GM12864 (cell line): ENCODE data around the gene KLK1.
A peak's percentile ranks its signal among the peaks of the same experiment; 100 is the strongest.
"Not testable (repeated sequence)": the region's sequence is repeated elsewhere in the genome, so short reads cannot be mapped to it uniquely, and the experiment has no call there.

Experiments
- DNase-seq: peaks from one replicate; pipeline ENCODE4 v3.0.0-alpha.2; 2011; ENCODE audit warnings: low read depth
- H3K4me3 ChIP-seq: 2 replicates; pipeline ENCODE4 v1.5.1; 2011; ENCODE audit warnings: mild to moderate bottlenecking, low read depth, low read length, control low read depth
- TF ChIP-seq, protein P1 (sequence below): IDR thresholded peaks from 2 replicates; pipeline ENCODE4 v1.5.1; 2011; ENCODE audit warnings: low read depth, mild to moderate bottlenecking, moderate library complexity, low read length, control low read depth, inconsistent platforms; ENCODE audit errors: missing control alignments

KLK1 gene

DNA sequence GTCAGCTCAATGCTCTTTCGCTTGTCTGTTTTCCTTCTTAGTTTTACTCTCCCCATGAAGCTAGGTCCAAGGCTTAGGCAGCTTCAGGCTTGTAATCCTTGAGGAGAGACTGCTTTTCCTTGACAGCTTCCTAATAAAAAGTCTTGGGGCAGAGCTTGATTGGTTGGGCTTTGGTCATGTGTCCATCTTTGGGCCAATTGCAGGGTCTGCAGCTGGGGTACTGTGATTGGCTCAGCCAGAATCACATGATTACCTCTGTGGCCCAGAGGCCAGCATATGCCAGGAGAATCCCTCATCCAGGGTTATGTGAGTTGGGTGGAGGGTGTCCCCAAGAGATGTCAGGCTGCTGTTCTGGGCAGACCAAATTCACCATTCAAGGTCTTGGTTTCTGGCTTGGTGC is 8.1 kb downstream of the KLK1 start:
- TF ChIP-seq, protein P1, sequence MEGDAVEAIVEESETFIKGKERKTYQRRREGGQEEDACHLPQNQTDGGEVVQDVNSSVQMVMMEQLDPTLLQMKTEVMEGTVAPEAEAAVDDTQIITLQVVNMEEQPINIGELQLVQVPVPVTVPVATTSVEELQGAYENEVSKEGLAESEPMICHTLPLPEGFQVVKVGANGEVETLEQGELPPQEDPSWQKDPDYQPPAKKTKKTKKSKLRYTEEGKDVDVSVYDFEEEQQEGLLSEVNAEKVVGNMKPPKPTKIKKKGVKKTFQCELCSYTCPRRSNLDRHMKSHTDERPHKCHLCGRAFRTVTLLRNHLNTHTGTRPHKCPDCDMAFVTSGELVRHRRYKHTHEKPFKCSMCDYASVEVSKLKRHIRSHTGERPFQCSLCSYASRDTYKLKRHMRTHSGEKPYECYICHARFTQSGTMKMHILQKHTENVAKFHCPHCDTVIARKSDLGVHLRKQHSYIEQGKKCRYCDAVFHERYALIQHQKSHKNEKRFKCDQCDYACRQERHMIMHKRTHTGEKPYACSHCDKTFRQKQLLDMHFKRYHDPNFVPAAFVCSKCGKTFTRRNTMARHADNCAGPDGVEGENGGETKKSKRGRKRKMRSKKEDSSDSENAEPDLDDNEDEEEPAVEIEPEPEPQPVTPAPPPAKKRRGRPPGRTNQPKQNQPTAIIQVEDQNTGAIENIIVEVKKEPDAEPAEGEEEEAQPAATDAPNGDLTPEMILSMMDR: no peak
- no peak for DNase-seq
- no peak overlapping the region for H3K4me3 ChIP-seq

DNA sequence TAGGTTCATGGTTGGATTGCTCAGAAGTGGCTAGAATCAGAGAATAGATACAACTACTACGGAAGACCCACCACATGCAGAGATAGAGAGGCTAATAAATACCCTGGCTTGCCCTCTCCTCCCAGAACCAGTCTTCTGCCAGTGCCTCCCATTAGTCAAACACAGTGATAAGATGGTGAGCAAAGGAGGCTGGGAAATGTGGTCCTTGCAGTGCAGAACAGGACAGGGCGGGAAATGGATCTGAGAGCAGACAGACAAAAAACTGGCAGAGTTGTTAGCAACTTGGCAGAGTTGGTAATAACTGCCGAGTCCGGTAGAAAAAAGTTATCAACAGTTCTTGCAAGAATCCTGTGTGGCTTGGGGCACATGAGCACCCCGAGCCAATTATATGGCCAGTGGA is 8.7 kb downstream of the KLK1 start:
- no peak overlapping the region for H3K4me3 ChIP-seq
- TF ChIP-seq, protein P1: no peak
- DNase-seq: no peak

DNA sequence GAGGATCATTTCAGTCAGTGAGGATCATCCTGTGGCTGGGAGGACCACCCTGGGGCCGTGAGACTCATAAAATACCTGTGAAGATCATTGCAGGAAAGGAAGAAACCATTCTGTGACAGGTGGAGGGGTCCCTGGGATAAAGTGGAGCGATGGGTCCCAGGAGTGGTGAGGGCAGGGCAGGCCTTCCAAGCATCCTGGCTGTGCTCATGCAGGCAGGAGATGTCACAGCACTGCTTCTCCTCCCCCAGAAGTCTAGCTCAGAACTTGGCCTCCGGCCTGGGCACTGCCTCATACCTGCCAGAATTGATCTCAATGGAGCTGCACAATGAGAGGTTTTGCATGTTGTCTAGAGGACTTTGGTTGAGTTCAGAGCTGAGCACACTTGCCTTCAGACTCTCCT is 11.1 kb downstream of the KLK1 start:
- TF ChIP-seq, protein P1: no peak
- no peak for DNase-seq
- no peak overlapping the region for H3K4me3 ChIP-seq

DNA sequence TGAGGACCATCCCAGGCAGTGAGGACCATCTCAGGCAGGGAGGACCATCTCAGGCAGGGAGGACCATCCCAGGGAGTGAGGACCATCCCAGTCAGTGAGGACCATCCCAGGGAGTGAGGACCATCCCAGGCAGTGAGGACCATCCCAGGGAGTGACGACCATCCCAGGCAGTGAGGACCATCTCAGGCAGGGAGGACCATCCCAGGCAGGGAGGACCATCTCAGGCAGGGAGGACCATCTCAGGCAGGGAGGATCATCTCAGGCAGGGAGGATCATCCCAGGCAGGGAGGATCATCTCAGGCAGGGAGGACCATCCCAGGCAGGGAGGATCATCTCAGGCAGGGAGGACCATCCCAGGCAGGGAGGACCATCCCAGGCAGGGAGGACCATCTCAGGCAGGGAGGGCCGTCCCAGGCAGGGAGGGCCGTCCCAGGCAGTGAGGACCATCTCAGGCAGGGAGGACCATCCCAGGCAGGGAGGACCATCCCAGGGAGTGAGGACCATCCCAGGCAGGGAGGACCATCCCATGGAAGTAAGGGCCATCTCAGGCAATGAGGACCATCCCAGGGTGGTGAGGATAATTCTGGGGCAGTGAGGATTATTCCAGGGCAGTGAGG is 11.9 kb downstream of the KLK1 start:
- not testable (repeated sequence) for H3K4me3 ChIP-seq, DNase-seq

DNA sequence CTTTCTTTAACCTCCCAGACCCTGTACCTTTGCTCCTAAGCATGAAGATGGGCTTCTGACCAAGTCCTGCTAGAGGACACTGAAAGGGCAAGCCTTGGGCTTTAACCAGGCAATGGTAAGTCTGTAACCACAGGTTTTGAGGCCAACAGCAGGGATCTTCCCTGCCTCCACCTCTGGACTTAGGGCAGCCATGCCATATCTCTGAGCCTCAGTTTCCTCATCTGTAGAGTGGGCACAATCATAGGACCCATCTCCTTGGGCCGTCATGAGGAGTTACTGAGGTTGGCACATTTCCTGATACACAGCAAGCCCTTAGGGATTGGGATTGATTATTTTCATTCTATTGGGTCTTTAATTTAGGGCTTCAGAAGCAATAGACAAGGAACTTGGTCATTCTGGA is 14.7 kb downstream of the KLK1 start:
- TF ChIP-seq, protein P1: no peak
- H3K4me3 ChIP-seq: no peak overlapping the region
- no peak for DNase-seq

DNA sequence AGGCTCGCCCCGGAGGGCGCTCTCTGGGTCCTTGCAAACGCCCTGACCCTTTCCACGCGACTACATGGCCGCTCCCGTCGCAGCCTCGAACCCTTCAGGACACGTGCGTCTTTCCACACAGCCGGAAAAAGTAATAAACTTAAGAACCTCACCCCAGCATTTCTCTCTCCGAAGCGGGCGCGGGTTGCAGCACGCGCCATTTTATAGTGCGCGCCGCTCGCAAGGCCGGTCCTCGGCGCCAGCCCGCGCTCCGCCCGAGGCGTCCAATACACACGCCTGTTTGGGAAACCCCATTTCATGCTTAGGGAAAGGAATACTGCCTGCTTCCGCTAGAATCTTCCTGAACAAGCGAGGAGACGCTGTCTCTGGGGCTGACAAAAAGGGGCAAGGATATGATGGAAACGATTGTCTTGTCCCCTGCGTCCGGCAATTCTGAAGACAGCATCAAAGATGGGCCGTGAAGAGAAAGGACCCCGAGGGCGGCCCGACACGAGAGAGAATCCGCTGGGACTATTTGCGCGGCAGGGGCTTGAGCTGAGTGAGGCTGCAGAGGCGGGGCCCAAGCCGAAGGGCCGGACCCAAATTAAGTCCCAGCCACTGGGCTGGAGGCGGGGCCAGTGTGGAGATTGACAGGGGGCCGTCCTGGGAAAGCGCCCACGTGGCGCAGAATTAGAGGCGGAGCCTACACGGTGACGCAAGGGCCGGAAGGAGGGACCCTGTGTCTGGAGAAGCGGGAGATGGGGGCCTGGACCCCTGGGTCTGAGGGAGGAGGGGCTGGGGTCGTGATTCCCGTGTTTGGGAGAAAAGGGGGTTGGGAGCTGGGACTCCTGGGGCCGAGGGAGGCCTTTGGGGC is 18.9 kb downstream of the KLK1 start:
- TF ChIP-seq, protein P1: no peak
- H3K4me3 ChIP-seq: peak overlapping the region; percentile 81
- peak; percentile 96 for DNase-seq

DNA sequence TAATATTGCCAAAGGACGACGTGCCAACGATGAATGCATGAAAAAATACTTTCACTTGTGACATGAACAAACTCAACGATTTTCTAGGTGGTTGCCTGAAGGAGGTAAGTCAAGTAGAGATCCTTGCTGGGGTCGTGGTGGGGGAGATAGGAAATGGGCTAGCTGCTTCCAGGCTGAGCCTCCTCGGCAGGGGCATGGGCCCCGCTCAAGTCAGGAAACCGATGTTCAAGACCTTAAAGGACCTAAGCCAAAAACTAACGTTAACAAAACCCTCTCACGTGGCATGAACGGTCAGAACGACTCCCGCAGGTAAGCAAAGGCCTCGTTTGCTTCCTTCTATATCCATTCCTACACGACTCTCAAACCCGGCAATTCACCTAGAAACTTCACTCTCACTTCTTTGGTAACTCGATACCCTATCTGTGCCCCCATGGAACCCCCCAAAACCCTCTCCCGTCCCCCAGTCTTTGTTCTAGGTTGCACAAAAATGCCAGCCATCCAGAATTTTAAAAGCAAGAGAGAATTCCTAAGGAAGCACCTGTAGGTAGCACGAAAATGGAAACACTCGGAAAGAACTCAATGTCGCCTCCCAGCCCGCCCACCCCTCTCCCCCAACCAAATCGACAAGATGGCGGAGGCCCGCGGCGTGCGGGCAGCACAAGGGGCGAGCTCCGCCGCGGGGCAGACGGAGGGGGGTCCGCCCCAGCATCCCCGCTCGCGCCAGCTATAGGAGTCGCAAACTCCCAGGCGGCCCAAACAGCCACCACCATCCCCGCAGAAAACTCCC is 19.8 kb downstream of the KLK1 start:
- peak overlapping the region; percentile 81 for H3K4me3 ChIP-seq
- TF ChIP-seq, protein P1: no peak
- DNase-seq: no peak
